A549 (cell line): Measurements from ENCODE around the gene TNFRSF13B. TPM values are rescaled to one million over a fixed set of nuclear protein-coding genes. Genes with fewer than 3 reads are reported as not detected.

ENCODE experiments used
- ATAC-seq, 2 experiments: fragments of 200-7000 bp in 1 of 2; fragments of >200 bp in 1 of 2; cut with Nextera tagmentation in 1 of 2; cut with Tn5 transposase in 1 of 2; 3 replicates each; pipeline versions ENCODE4 v1.8.0 to v1.9.1; 2018 to 2020; ENCODE audit warnings: mild to moderate bottlenecking in 1 of 2, moderate library complexity in 1 of 2
- CTCF ChIA-PET: fragments of 300-600 bp; sonication (Branson Sonifier 250); formaldehyde crosslinking; extraction: SDS; loops from one replicate; lab custom pipeline; 2021; ENCODE audit warnings: antibody characterized with exemption, inconsistent platforms; lab: Yijun Ruan, JAX
- POLR2A ChIA-PET: fragments of 350-600 bp; formaldehyde crosslinking; extraction: SDS; loops from one replicate; lab custom pipeline; 2021; ENCODE audit warnings: antibody characterized with exemption, inconsistent platforms; lab: Yijun Ruan, JAX
- DNase-seq, 2 experiments: peaks; one replicate each; pipeline versions ENCODE4 v3.0.0 to v3.0.0-alpha.2; 2011 to 2016; ENCODE audit warnings: low read depth in 1 of 2, low spot score in 1 of 2
- FAIRE-seq: peaks from 2 replicates; lab custom pipeline; 2011; peaks lifted over from hg19 to GRCh38; lab: Jason Lieb, UNC
- H3K27ac ChIP-seq, 2 experiments: fragments of >200 bp; sonication (Bioruptor Twin); formaldehyde crosslinking; 3 replicates each; pipeline ENCODE4 v1.5.1; 2016 to 2017
- H3K4me1 ChIP-seq: fragments of >200 bp; sonication (Bioruptor Twin); formaldehyde crosslinking; 3 replicates; pipeline ENCODE4 v1.6.1; 2016
- H3K4me2 ChIP-seq: fragments of >200 bp; sonication (Bioruptor Twin); formaldehyde crosslinking; 3 replicates; pipeline ENCODE4 v1.6.1; 2016
- H3K4me3 ChIP-seq: fragments of >200 bp; sonication (Bioruptor Twin); formaldehyde crosslinking; 3 replicates; pipeline ENCODE4 v1.5.1; 2016
- H3K9me3 ChIP-seq: fragments of >200 bp; sonication (Bioruptor Twin); formaldehyde crosslinking; 3 replicates; pipeline ENCODE4 v1.6.1; 2016
- CHD2 ChIP-seq: fragments of 150-350 bp; IDR thresholded peaks from 2 replicates; pipeline ENCODE4 v1.6.1; 2014; ENCODE audit warnings: low read length; ENCODE audit not compliant: partially characterized antibody
- EP300 ChIP-seq, 2 experiments: fragments of >200 bp; sonication (Bioruptor Twin); formaldehyde crosslinking; IDR thresholded peaks; 2 replicates in 1 of 2; 3 replicates in 1 of 2; pipeline ENCODE4 v1.6.1; 2016 to 2017
- HOXB5 ChIP-seq: fragments of 250-450 bp; sonication (Bioruptor Pico); IDR thresholded peaks from 2 replicates; pipeline ENCODE4 v1.5.0; 2020; ENCODE audit warnings: mild to moderate bottlenecking, moderate library complexity
- MYC ChIP-seq: IDR thresholded peaks from 2 replicates; pipeline ENCODE4 v1.6.1; 2012; ENCODE audit warnings: mild to moderate bottlenecking, inconsistent platforms, low read length, improper control_type of control experiment, borderline replicate concordance
- RAD21 ChIP-seq, 2 experiments: fragments of >200 bp in 1 of 2; sonication (Bioruptor Twin) in 1 of 2; formaldehyde crosslinking in 1 of 2; IDR thresholded peaks in 1 of 2; conservative IDR thresholded peaks in 1 of 2; 2 replicates in 1 of 2; 3 replicates in 1 of 2; pipeline ENCODE4 v1.6.1; 2012 to 2018; ENCODE audit warnings: inconsistent platforms in 1 of 2
- RNF2 ChIP-seq: fragments of 200-600 bp; sonication (generic); IDR thresholded peaks from 2 replicates; pipeline ENCODE4 v1.6.1; 2016; ENCODE audit warnings: low read depth, mild to moderate bottlenecking, antibody characterized with exemption, moderate library complexity, borderline replicate concordance
- SMC3 ChIP-seq: fragments of >200 bp; sonication (Bioruptor Twin); formaldehyde crosslinking; IDR thresholded peaks from 3 replicates; pipeline ENCODE4 v1.6.1; 2018; ENCODE audit warnings: inconsistent platforms
- whole genome bisulfite sequencing: methylation state at CpG from one replicate; pipeline ENCODE4 v1.1.6; 2017; ENCODE audit errors: missing lambda C conversion rate; 5-methylcytosine and 5-hydroxymethylcytosine counted together
- polyA plus RNA-seq, 4 experiments: library from polyadenylated mRNA; depleted of rRNA in 3 of 4; stranded (reverse); fragments of >200 nt; fragmentation: RNase III in 1 of 4; extraction: RNeasy Plus Mini Kit Qiagen cat#74134 plus additional on column Dnase treatment in 1 of 4; gene quantifications; 2 replicates in 3 of 4; 3 replicates in 1 of 4; pipeline ENCODE4 v1.2.3, GENCODE V29; 2011 to 2017
- TF ChIP-seq, protein P1 (sequence below): IDR thresholded peaks from 2 replicates; pipeline ENCODE4 v1.6.1; 2012; ENCODE audit warnings: low read depth, borderline replicate concordance
- TF ChIP-seq, protein P2 (sequence below): IDR thresholded peaks from 2 replicates; pipeline ENCODE4 v1.6.1; 2012
- TF ChIP-seq, protein P3 (sequence below): fragments of >200 bp; sonication (Bioruptor Twin); formaldehyde crosslinking; IDR thresholded peaks from 3 replicates; pipeline ENCODE4 v1.5.1; 2016

TNFRSF13B gene
- polyA plus RNA-seq, 2 of the 4 experiments (the other 2 are of a cell fraction): not detected

DNA sequence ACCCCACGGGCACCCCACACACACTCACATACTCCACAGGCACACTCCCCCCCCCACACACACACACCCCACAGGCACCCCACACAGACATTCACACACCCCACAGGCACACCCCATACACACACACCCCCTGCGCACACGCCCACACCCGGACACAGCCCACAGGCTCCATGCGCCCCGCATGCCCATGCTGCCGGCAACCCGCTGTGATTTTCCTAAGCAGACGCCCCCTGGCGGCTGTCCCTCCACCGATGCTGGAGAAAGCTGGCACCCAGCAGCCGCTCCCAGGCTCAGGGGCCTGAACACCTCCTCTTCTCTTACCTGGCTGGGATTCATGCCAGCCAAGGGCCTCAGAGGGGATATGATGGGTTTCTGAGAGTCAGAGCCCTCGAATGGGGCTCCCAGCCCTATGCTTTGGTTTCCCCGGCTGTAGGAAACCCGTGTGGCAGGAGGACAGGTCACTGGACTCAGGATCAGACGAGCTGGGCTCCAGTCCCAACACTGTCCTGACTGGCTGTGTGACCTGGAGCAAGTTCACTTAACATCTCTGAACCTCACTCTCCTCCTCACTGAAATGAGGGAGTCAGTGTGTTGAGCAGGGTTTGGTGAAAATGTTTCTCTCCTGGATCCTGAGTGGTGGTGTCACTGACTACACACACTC is 19.6 kb upstream of the TNFRSF13B start:
- 24% methylated on average over 15 of the region's 16 CpGs for WGBS
- TF ChIP-seq, protein P1, sequence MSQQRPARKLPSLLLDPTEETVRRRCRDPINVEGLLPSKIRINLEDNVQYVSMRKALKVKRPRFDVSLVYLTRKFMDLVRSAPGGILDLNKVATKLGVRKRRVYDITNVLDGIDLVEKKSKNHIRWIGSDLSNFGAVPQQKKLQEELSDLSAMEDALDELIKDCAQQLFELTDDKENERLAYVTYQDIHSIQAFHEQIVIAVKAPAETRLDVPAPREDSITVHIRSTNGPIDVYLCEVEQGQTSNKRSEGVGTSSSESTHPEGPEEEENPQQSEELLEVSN: no peak
- TF ChIP-seq EP300 (IDR thresholded peaks at IDR 0.05): no peak
- TF ChIP-seq, protein P2, sequence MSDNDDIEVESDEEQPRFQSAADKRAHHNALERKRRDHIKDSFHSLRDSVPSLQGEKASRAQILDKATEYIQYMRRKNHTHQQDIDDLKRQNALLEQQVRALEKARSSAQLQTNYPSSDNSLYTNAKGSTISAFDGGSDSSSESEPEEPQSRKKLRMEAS: peak; percentile 73
- TF ChIP-seq MYC: 0 out of 2 replicates have a peak, but pooled peaks have one; percentile 34
- TF ChIP-seq SMC3: peak; percentile 93
- TF ChIP-seq, protein P3, sequence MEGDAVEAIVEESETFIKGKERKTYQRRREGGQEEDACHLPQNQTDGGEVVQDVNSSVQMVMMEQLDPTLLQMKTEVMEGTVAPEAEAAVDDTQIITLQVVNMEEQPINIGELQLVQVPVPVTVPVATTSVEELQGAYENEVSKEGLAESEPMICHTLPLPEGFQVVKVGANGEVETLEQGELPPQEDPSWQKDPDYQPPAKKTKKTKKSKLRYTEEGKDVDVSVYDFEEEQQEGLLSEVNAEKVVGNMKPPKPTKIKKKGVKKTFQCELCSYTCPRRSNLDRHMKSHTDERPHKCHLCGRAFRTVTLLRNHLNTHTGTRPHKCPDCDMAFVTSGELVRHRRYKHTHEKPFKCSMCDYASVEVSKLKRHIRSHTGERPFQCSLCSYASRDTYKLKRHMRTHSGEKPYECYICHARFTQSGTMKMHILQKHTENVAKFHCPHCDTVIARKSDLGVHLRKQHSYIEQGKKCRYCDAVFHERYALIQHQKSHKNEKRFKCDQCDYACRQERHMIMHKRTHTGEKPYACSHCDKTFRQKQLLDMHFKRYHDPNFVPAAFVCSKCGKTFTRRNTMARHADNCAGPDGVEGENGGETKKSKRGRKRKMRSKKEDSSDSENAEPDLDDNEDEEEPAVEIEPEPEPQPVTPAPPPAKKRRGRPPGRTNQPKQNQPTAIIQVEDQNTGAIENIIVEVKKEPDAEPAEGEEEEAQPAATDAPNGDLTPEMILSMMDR: peak; percentile 76
- TF ChIP-seq RAD21 (conservative IDR thresholded peaks at IDR 0.05 in 1 of 2, IDR thresholded peaks at IDR 0.05 in 1 of 2): peak; percentile 76 to 78
- no peak for TF ChIP-seq RNF2
- Histone ChIP-seq H3K4me1 (peaks cover 30% of the 10 kb centered on the region), H3K4me2 (peak overlapping the region; percentile 37; the same call in 2 of the 3 replicates), H3K27ac (peak overlapping the region; percentile 40 to 79; a peak in 4 of 6 replicates), H3K4me3 (no peak overlapping the region), H3K9me3 (no peaks in the 10 kb centered on the region)
- DNase-seq (peak; percentile 75 to 90), ATAC-seq (peak; percentile 79 to 88), FAIRE-seq (peak; percentile 32)
- ChIA-PET POLR2A (no interaction called here), CTCF (interaction anchor here (0.6 to 6.8 kb wide), 32 partner anchors 8 to 606 kb away, joined by 3 to 55 read pairs (median 3); no protein-coding TSS in a partner anchor)

DNA sequence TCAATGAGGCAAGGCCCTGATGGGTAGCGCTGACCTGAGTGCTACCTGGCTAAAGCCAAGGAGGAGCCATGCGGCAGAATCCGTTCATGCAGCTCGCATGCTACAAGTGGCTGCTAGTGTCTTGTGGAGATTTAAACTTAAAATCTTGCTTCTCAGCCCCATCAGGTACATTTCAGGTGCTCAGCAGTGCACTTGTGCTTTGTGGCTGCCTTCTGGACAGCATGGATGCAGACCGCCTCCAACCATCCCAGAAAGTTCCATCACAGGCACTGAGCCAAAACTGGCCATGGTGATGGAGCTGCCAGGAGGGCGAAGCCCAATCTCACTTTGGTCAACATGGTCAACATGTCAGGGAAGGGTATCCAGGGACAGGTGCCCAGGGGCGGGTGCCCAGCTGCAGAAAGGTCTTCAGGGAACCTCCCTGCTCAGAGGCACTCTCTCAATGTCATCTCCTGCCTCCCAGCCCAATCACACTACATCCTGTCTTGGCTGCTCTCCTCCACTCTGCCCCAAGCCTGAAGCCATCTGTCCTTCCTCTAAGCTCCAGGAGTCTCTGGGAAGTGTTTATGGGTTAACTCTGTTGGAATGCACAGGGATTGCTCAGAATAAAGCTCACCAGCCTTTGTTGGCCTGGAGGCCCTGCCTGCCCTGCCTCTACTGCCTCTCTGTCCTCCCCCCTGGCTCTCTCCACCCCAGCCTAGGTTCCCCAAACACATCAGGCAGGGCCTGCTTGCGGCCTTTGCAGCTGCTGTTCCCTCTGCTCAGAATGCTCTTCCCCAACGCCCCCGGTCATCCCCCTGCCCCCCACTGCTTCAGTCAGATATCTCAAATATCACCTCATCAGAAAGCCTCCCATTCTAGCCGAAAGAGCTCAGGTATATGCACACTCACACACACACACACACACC is 18.3 kb upstream of the TNFRSF13B start:
- H3K4me3 ChIP-seq: no peak overlapping the region
- POLR2A ChIA-PET: no interaction called here
- H3K27ac ChIP-seq: peak overlapping the region in 1 of 2 experiments; percentile 79; a peak in 3 of 6 replicates
- WGBS: 88% methylated on average over 9 of the region's 11 CpGs
- no peak for TF ChIP-seq CHD2
- ATAC-seq (peak in 1 of 2 experiments; percentile 42; a peak in 3 of 6 replicates), FAIRE-seq (no peak), DNase-seq (no peak)
- H3K4me1 ChIP-seq: peaks cover 34% of the 10 kb centered on the region
- CTCF ChIA-PET: interaction anchor here (0.5 to 6.8 kb wide), 10 partner anchors 8 to 199 kb away, joined by 3 to 55 read pairs (median 4); no protein-coding TSS in a partner anchor
- H3K9me3 ChIP-seq: no peaks in the 10 kb centered on the region
- no peak overlapping the region for H3K4me2 ChIP-seq

DNA sequence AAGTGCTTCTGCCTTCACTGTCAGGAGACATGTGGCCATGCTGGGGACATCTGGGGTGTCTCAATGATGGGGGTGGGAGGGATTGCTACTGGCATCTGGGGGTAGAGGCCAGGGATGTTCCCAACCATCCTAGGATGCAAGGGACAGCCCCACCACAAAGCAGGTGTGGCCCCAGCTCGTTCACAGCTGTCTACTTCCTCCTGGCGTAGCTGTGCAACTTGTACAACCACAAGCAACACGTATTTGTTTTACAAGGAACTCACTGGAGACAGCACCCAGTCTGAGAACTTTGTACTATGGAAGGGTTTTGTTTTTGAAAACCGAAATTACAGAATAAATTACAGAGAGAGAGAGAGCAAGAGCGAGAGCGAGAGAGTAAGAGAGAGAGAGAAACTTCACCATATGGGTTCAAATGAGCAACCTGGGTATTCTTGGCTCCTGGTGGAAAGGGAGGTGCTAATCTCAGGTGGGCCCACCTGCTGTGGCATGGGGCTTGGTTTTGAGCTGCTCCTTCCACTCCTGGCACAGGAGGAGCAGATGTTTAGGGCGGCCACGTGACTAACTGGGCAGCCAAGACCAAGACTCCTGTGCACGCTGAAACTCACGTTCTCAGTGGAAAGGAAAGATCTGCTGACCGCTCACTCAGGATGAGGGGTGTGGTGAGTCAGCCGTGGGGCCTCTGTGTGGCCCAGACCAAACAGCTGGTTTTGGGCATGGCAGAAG is 17.5 kb upstream of the TNFRSF13B start:
- Histone ChIP-seq H3K4me3 (no peak overlapping the region), H3K9me3 (no peaks in the 10 kb centered on the region), H3K4me1 (peaks cover 34% of the 10 kb centered on the region), H3K4me2 (no peak overlapping the region), H3K27ac (peak overlapping the region in 1 of 2 experiments; percentile 60; a peak in 1 of 6 replicates)
- CTCF ChIA-PET: interaction anchor here (1.0 to 6.8 kb wide), 6 partner anchors 7 to 152 kb away, joined by 3 to 55 read pairs (median 6); no protein-coding TSS in a partner anchor
- FAIRE-seq (no peak), DNase-seq (no peak), ATAC-seq (no peak)
- POLR2A ChIA-PET: no interaction called here
- 69% methylated on average over 12 of the region's 12 CpGs for WGBS
- no peak for TF ChIP-seq HOXB5 (CRISPR knock-in tag)
